ENCODE results near the gene IARS2. TPM values are rescaled to one million over a fixed set of nuclear protein-coding genes. Genes with fewer than 3 reads are reported as not detected.
"Not testable (repeated sequence)": the region's sequence is repeated elsewhere in the genome, so short reads cannot be mapped to it uniquely, and the experiment has no call there.

IARS2 gene
- total RNA-seq, 2 experiments from 2014 or later, result 54.9 to 55.5 TPM

GRCh38 chr1:220084460-220084859 is 9.5 kb upstream of the IARS2 start:
- no peak overlapping the region for H3K4me3 Mint-ChIP-seq
- POLR2A ChIA-PET, result no interaction called here
- CTCF ChIA-PET, result no interaction called here

GRCh38 chr1:220086261-220086686 is 7.7 kb upstream of the IARS2 start:
- DNase-seq; H3K4me3 Mint-ChIP-seq; H3K27ac Mint-ChIP-seq; H3K27me3 Mint-ChIP-seq; H3K9me3 Mint-ChIP-seq; H3K36me3 Mint-ChIP-seq (ENCODE audit: low read depth); POLR2A ChIA-PET: not testable (repeated sequence)
- CTCF ChIA-PET, result interaction anchor here (1.4 kb wide), 1 partner anchor 26 kb away, joined by 3 read pairs; no protein-coding TSS in a partner anchor
- peaks cover 13% of the 10 kb centered on the region for H3K4me1 Mint-ChIP-seq

More at GRCh38 chr1:220084460-220084859, 9.5 kb upstream of the IARS2 start:
- Mint-ChIP-seq H3K27me3 (no peaks in the 10 kb centered on the region), H3K27ac (no peak overlapping the region), H3K36me3 (ENCODE audit: low read depth) (peaks cover 9% of the 10 kb centered on the region), H3K9me3 (no peaks in the 10 kb centered on the region), H3K4me1 (peaks cover 6% of the 10 kb centered on the region)
- DNase-seq, result no peak

GRCh38 chr1:220089650-220090556 is 4.0 kb upstream of the IARS2 start, which contains the start of gene BPNT1:
BPNT1 (minus strand) TSS chr1:220089788; CDS start chr1:220079846, 9,942 bp downstream.
- Mint-ChIP-seq H3K9me3 (no peaks in the 10 kb centered on the region), H3K36me3 (ENCODE audit: low read depth) (peaks cover 2% of the 10 kb centered on the region), H3K4me3 (peak within 1 kb of the TSS; percentile 94), H3K27me3 (no peaks in the 10 kb centered on the region), H3K4me1 (peaks cover 19% of the 10 kb centered on the region), H3K27ac (peak within 1 kb of the TSS; percentile 80)
- DNase-seq, result peak; percentile 97
- POLR2A ChIA-PET, result interaction anchor here (0.6 to 1.8 kb wide), 9 partner anchors 9 to 182 kb away, joined by 3 to 7 read pairs (median 3); partner anchors contain the start of genes EPRS1 and RAB3GAP2
- CTCF ChIA-PET, result interaction anchor here (0.6 to 1.4 kb wide), 12 partner anchors 9 to 623 kb away, joined by 3 to 7 read pairs (median 3); partner anchors contain the start of gene EPRS1

- H3K27me3 Mint-ChIP-seq, result no peaks in the 10 kb centered on the region
- peaks cover 16% of the 10 kb centered on the region for H3K36me3 Mint-ChIP-seq (ENCODE audit: low read depth)
- H3K4me1 Mint-ChIP-seq, result peaks cover 30% of the 10 kb centered on the region
- no peaks in the 10 kb centered on the region for H3K9me3 Mint-ChIP-seq
- POLR2A ChIA-PET, result interaction anchor here (2.0 kb wide), 1 partner anchor 46 kb away, joined by 6 read pairs; the partner anchor contains the start of gene EPRS1
- no peak overlapping the region for H3K27ac Mint-ChIP-seq
- H3K4me3 Mint-ChIP-seq, result no peak overlapping the region
- no peak for DNase-seq
- CTCF ChIA-PET, result interaction anchor here (0.9 to 2.0 kb wide), 4 partner anchors 21 to 103 kb away, joined by 3 to 8 read pairs (median 4); partner anchors contain the start of gene EPRS1
Observed at GRCh38 chr1:220092694-220093093, 1.2 kb upstream of the IARS2 start.

- Mint-ChIP-seq H3K36me3 (ENCODE audit: low read depth) (peaks cover 21% of the 10 kb centered on the region), H3K9me3 (no peaks in the 10 kb centered on the region), H3K4me1 (peaks cover 32% of the 10 kb centered on the region), H3K27me3 (no peaks in the 10 kb centered on the region), H3K4me3 (peak overlapping the region; percentile 27), H3K27ac (no peak overlapping the region)
- CTCF ChIA-PET, result interaction anchor here (1.0 to 2.0 kb wide), 2 partner anchors 20 to 104 kb away, joined by 4 to 8 read pairs; no protein-coding TSS in a partner anchor
- POLR2A ChIA-PET, result interaction anchor here (1.0 to 2.0 kb wide), 5 partner anchors 47 to 179 kb away, joined by 3 to 6 read pairs (median 4); partner anchors contain the start of genes EPRS1 and RAB3GAP2
- DNase-seq, result no peak
Observed at GRCh38 chr1:220093361-220094015, 444 bp upstream of the IARS2 start.

DNA sequence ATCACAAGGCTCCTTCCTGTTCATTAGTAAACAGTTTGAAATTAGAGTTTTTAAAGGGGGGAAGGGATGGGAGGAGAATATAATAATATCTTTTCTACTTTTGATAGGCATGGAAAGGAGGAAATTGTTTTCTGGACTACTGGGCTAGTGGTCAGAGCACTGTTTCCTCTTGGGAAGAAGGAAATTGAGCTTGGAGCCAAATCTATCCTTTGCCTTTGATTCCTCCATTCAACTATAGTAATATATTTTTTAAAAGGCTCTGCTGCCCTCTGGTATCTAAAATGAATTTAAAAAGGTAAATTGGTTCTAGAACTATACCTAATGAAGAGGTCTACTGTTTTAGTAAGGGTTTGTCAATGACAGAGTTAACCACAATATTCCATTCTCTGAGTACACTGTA is 5.9 kb downstream of the IARS2 start:
- POLR2A ChIA-PET, result interaction anchor here (1.0 kb wide), 1 partner anchor 10 kb away, joined by 3 read pairs; the partner anchor contains the start of gene BPNT1

GRCh38 chr1:220110473-220110872 is 16.5 kb downstream of the IARS2 start:
- CTCF ChIA-PET, result interaction anchor here (1.3 to 2.0 kb wide), 2 partner anchors 35 to 114 kb away, joined by 3 to 8 read pairs; no protein-coding TSS in a partner anchor
- DNase-seq, H3K27ac Mint-ChIP-seq, H3K4me1 Mint-ChIP-seq, H3K9me3 Mint-ChIP-seq, H3K27me3 Mint-ChIP-seq, H3K4me3 Mint-ChIP-seq, POLR2A ChIA-PET: not testable (repeated sequence)
- peaks cover 44% of the 10 kb centered on the region for H3K36me3 Mint-ChIP-seq (ENCODE audit: low read depth)

More for the DNA sequence above, 5.9 kb downstream of the IARS2 start:
- CTCF ChIA-PET, result interaction anchor here (0.6 to 1.4 kb wide), 3 partner anchors 10 to 54 kb away, joined by 3 read pairs; no protein-coding TSS in a partner anchor
- Mint-ChIP-seq H3K36me3 (ENCODE audit: low read depth) (peaks cover 38% of the 10 kb centered on the region), H3K9me3 (no peaks in the 10 kb centered on the region), H3K27ac (no peak overlapping the region), H3K4me3 (no peak overlapping the region), H3K27me3 (no peaks in the 10 kb centered on the region), H3K4me1 (peaks cover 16% of the 10 kb centered on the region)
- DNase-seq, result no peak

GRCh38 chr1:220112600-220112999 is 18.7 kb downstream of the IARS2 start:
- H3K27me3 Mint-ChIP-seq, DNase-seq, H3K9me3 Mint-ChIP-seq, H3K27ac Mint-ChIP-seq, H3K4me3 Mint-ChIP-seq, H3K4me1 Mint-ChIP-seq: not testable (repeated sequence)
- POLR2A ChIA-PET, result interaction anchor here (1.7 kb wide), 1 partner anchor 8 kb away, joined by 6 read pairs; no protein-coding TSS in a partner anchor
- CTCF ChIA-PET, result interaction anchor here (0.6 to 2.0 kb wide), 16 partner anchors 8 to 123 kb away, joined by 3 to 20 read pairs (median 5); partner anchors contain the start of gene BPNT1
- peaks cover 35% of the 10 kb centered on the region for H3K36me3 Mint-ChIP-seq (ENCODE audit: low read depth)

DNA sequence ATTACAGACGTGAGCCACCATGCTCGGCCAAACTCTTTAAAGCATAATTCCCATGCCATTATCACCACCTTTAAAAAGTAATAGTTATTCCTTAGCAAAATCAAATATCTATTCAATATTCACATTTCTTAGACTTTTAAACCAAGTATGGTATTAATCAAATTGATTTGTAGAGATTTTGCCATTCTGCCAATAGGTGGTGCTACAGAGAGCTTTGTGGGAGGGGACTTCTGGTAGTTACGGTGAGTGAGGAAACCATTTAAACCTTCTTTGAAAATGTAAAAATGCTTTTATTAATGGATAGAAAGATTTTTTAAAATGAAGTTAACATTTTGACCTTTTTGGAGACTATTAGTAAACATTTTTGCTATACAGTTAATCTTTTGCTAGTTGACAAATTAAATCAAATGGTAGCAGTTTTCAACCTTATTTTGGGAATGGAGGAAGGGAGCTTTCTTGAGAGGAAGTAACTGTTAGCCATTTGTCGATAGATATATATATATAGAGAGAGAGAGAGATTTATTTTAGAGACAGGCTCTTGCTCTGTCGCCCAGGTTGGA is 19.3 kb downstream of the IARS2 start:
- peaks cover 32% of the 10 kb centered on the region for H3K36me3 Mint-ChIP-seq (ENCODE audit: low read depth)

GRCh38 chr1:220119043-220119512 is 25.1 kb downstream of the IARS2 start:
- DNase-seq, result no peak
- Mint-ChIP-seq H3K36me3 (ENCODE audit: low read depth) (peaks cover 15% of the 10 kb centered on the region), H3K9me3 (no peaks in the 10 kb centered on the region), H3K27me3 (no peaks in the 10 kb centered on the region), H3K27ac (no peak overlapping the region), H3K4me1 (peaks cover 6% of the 10 kb centered on the region), H3K4me3 (no peak overlapping the region)
- CTCF ChIA-PET, result no interaction called here
- POLR2A ChIA-PET, result no interaction called here

More for the DNA sequence above, 19.3 kb downstream of the IARS2 start:
- no peaks in the 10 kb centered on the region for H3K9me3 Mint-ChIP-seq
- ChIA-PET POLR2A (interaction anchor here (1.7 kb wide), 1 partner anchor 9 kb away, joined by 6 read pairs; no protein-coding TSS in a partner anchor), CTCF (interaction anchor here (0.8 to 1.9 kb wide), 16 partner anchors 8 to 126 kb away, joined by 3 to 20 read pairs (median 5); partner anchors contain the start of genes BPNT1 and IARS2)
- DNase-seq, result peak; percentile 31
- no peaks in the 10 kb centered on the region for H3K27me3 Mint-ChIP-seq
- H3K27ac Mint-ChIP-seq, result no peak overlapping the region
- H3K4me1 Mint-ChIP-seq, result peaks cover 7% of the 10 kb centered on the region
- no peak overlapping the region for H3K4me3 Mint-ChIP-seq

GRCh38 chr1:220121791-220122530 is 28.0 kb downstream of the IARS2 start:
- no peak for DNase-seq
- H3K36me3 Mint-ChIP-seq (ENCODE audit: low read depth), result peaks cover 13% of the 10 kb centered on the region
- ChIA-PET POLR2A (interaction anchor here (0.6 to 1.4 kb wide), 2 partner anchors 26 to 36 kb away, joined by 3 read pairs; no protein-coding TSS in a partner anchor), CTCF (interaction anchor here (0.6 to 2.2 kb wide), 4 partner anchors 9 to 131 kb away, joined by 3 to 10 read pairs (median 6); no protein-coding TSS in a partner anchor)
- H3K27me3 Mint-ChIP-seq, result no peaks in the 10 kb centered on the region
- peaks cover 12% of the 10 kb centered on the region for H3K4me1 Mint-ChIP-seq
- H3K9me3 Mint-ChIP-seq, result no peaks in the 10 kb centered on the region
- no peak overlapping the region for H3K4me3 Mint-ChIP-seq
- H3K27ac Mint-ChIP-seq, result no peak overlapping the region

All from activated CD4-positive, alpha-beta memory T cell treated with anti-CD3 and anti-CD28 coated beads, Interleukin-2, amount 10 ng/mL, durations not matched to agents 7 days and 5 days (primary cell).